Kidney capillary endothelial cell (primary cell): ENCODE results near the gene FRRS1L.

Experiments used
- DNase-seq: peaks from one replicate; pipeline ENCODE4 v3.0.0-alpha.2; 2018; ENCODE audit warnings: low spot score

Gene FRRS1L

GRCh38 chr9:109101810-109102209 lies 65.2 kb downstream of the FRRS1L start:
- peak; percentile 34 for DNase-seq

- no peak for DNase-seq
Observed at GRCh38 chr9:109101202-109101595, 65.8 kb downstream of the FRRS1L start.

GRCh38 chr9:109100543-109101201 lies 66.4 kb downstream of the FRRS1L start:
- no peak for DNase-seq

GRCh38 chr9:109098960-109099308 lies 68.1 kb downstream of the FRRS1L start:
- DNase-seq = no peak

- no peak for DNase-seq
Observed at GRCh38 chr9:109098171-109098959, 68.7 kb downstream of the FRRS1L start.

GRCh38 chr9:109097146-109097545 lies 69.9 kb downstream of the FRRS1L start:
- no peak for DNase-seq

- no peak for DNase-seq
Observed at GRCh38 chr9:109095321-109095720, 71.7 kb downstream of the FRRS1L start.

GRCh38 chr9:109094268-109094667 lies 72.8 kb downstream of the FRRS1L start:
- DNase-seq = no peak

GRCh38 chr9:109092587-109092986 lies 74.5 kb downstream of the FRRS1L start:
- no peak for DNase-seq

- no peak for DNase-seq
Observed at GRCh38 chr9:109092051-109092580, 74.9 kb downstream of the FRRS1L start.

GRCh38 chr9:109088221-109088620 lies 78.8 kb downstream of the FRRS1L start:
- DNase-seq = no peak

GRCh38 chr9:109087795-109088194 lies 79.3 kb downstream of the FRRS1L start:
- no peak for DNase-seq

GRCh38 chr9:109086221-109086620 lies 80.8 kb downstream of the FRRS1L start:
- DNase-seq = no peak

- no peak for DNase-seq
Observed at GRCh38 chr9:109085510-109085909, 81.5 kb downstream of the FRRS1L start.

- DNase-seq = no peak
Observed at GRCh38 chr9:109083813-109084405, 83.1 kb downstream of the FRRS1L start.

GRCh38 chr9:109083141-109083540 lies 83.9 kb downstream of the FRRS1L start:
- no peak for DNase-seq

GRCh38 chr9:109082091-109082620 lies 84.9 kb downstream of the FRRS1L start:
- DNase-seq = no peak
